22Rv1 (cell line): ENCODE data around the gene RTL10.

ENCODE experiments used
- H3K27ac ChIP-seq: fragments of 450-650 bp; 2 replicates; pipeline ENCODE4 v1.5.1; 2017
- CTCF ChIP-seq: fragments of 450-650 bp; IDR thresholded peaks from 2 replicates; pipeline ENCODE4 v1.5.1; 2017; ENCODE audit warnings: mild to moderate bottlenecking
- ZFX ChIP-seq: fragments of 450-650 bp; IDR thresholded peaks from 2 replicates; pipeline ENCODE4 v1.6.1; 2017; ENCODE audit warnings: antibody characterized with exemption, borderline replicate concordance

Gene RTL10

GRCh38 chr22:19877626-19878339, 23.1 kb upstream of the RTL10 start:
- no peak for TF ChIP-seq ZFX
- TF ChIP-seq CTCF, result no peak
- no peak overlapping the region for H3K27ac ChIP-seq

- H3K27ac ChIP-seq, result no peak overlapping the region
- TF ChIP-seq CTCF (no peak), ZFX (no peak)
These were observed 22.4 kb upstream of the RTL10 start for GRCh38 chr22:19876941-19877625.

DNA sequence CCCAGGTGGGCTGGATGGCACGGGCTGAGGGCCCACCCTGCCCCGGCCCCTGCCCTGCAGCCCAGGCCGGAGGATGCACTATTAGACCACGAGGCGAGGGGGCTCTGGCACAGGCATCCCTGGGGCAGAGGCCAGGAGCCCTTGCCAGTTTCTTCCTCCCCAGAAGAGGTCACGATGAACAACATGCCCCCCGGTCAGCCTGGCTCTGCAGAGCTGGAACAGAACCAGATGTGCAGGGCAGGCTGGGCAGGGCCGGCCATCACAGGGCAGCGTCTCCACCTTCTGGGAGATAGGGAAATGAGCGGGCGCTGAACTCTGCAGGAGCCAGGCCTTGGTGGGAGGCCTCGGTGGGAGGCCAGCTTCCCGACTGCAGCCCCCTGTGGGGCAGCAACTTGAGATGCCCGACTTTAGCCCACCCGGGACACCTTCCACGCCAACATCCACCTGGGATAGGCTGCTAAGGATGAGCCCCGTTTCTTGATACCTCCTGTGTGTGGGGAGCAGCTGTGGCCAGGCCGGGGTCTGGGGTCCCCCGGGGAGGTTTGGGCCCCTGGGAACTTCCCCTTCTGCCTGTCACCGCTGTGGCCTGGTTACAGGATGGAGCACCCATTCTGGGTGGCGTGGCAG, 21.8 kb upstream of the RTL10 start:
- TF ChIP-seq CTCF (no peak), ZFX (no peak)
- H3K27ac ChIP-seq, result no peak overlapping the region

DNA sequence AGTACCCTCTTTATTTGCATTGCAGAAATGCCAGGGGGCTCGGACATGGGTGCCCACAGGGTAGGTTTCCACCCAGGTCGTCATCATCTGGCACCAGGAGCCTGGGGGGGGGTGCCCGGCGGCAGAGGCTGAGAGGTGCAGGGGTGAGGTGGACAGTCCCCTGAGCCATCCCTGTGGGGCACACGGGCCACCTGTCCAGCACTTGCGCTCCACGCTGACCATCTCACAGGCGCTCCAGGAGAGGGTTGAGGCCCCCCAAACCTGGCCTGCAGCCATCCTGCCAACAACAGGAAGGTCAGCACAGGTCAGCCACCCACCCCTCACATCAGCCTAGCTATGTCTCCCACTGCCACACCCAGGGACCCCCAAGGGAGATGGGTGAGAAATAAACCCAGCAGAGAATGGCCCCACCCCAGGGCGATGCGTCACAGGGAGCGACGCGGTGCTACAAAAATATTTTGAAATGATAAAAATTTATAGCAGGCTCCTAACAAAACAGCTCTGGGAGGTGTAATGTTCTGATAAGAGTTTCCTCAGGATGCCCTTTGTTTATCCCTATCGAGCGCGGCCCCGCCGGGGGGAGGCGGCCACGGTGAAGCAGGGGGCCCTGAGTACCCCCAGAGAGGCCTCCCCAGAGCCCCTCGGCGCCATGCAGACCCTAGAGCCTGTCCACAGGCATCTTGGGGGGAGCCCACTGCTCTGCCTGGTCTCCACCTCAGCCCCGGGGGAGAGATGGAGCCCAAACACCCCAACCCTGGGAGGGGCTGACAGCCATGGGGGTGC, 21.0 kb upstream of the RTL10 start:
- no peak overlapping the region for H3K27ac ChIP-seq
- TF ChIP-seq CTCF, result no peak
- no peak for TF ChIP-seq ZFX

DNA sequence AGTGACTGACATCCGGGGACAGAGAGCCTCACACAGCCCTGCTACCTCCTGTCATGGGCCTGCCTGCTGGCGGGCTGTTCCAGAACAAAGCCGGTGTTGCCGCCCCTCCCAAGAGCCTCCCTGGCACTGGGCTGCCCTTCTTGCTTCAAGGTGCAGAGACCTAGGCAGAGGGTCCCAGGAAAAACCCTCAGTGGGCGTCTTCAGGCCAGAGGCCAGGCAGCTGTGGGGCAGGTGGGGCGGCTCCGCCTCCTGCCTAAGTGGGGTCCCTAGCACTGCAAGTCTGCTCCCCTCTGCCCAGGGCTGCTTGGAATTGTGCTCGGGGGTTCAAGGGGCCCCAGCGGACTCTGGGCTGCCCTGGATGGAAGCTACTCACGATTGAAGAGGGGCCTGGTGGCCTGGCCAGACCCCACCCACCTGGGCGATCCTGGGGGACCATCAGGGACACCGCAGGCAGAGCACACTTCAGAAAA, 20.4 kb upstream of the RTL10 start:
- TF ChIP-seq ZFX (no peak), CTCF (no peak)
- 0 out of 2 replicates have a peak overlapping the region, but pooled peaks have one; percentile 12 for H3K27ac ChIP-seq

DNA sequence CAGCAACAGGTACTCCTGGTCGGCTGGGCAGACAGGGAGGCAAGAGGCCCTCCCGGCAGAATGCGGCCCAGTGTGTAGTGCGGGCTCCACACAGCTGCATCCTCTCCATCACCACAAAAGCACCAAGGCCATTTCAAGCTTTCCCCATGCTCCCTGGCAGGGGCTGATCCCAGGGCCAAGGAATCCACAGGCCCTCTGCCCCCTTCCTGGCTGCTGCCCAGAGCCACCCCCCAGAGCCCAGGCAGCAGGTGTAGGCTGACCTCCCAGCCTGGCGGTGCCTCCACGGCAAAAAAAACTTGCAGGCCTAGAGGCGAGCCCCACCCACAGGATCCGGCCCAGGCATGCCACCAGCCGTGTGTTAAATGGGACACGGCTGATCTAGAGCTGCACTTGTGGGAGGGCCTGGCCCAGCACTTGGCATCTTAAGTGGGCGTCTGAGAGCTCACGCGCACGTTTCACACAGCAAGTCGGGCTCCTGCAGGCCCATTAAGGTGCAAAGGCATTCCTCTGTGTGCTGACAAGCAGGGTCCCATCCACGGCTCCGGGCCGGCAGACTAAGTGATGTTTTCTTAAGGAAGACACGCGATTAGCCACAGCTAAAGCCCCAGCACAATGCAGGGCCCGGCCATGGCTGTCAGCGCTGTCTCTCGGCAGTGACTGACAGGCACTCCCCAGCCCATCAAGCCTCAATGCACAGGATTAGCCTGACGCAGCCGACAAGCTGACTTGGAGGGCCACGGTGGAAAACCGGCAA, 19.8 kb upstream of the RTL10 start:
- TF ChIP-seq CTCF (no peak), ZFX (no peak)
- H3K27ac ChIP-seq, result 0 out of 2 replicates have a peak overlapping the region, but pooled peaks have one; percentile 12
